ENCODE data around the gene MYO5A.

GRCh38 chr15:52351206-52351908 is 177.3 kb downstream of the MYO5A start:
- TF ChIP-seq CTCF (IDR thresholded peaks at IDR 0.05; ENCODE audit: low read depth, low read length), result no peak
- no peak for TF ChIP-seq MYC (IDR thresholded peaks at IDR 0.05; ENCODE audit: low read depth, low read length)

Measured in NB4 (cell line).